Activated T-cell treated with anti-CD3 and anti-CD28 coated beads, Interleukin-2, amount 50 U/mL, for 48 hours (primary cell): Measurements from ENCODE around the gene KBTBD3.

Source experiments
- DNase-seq, 2 experiments: peaks; one replicate each; pipeline ENCODE4 v3.0.0-alpha.2; 2020

The KBTBD3 gene

GRCh38 chr11:106001304-106002012 is 75.7 kb downstream of the KBTBD3 start:
- DNase-seq = no peak
